Activated B cell treated with CpG ODN at 0.5 μM for 24 hours (primary cell): ENCODE data around the gene PSMC4. TPM values are rescaled to one million over a fixed set of nuclear protein-coding genes. Genes with fewer than 3 reads are reported as not detected.
A peak's percentile ranks its signal among the peaks of the same experiment; 100 is the strongest.

ENCODE experiments used
- ATAC-seq: fragments of 200-7000 bp; cut with Tn5 transposase; one replicate; pipeline ENCODE4 v1.10.0; 2021; ENCODE audit warnings: low read depth, mild to moderate bottlenecking, moderate library complexity
- CTCF ChIA-PET: fragments of 350-600 bp; sonication (Branson Sonifier 250); formaldehyde crosslinking; loops from one replicate; lab custom pipeline; 2021; ENCODE audit warnings: antibody characterized with exemption; lab: Charles Lee
- POLR2A ChIA-PET: fragments of 350-600 bp; sonication (Branson Sonifier 250); formaldehyde crosslinking; loops from one replicate; lab custom pipeline; 2021; ENCODE audit warnings: antibody characterized with exemption; lab: Charles Lee
- DNase-seq: peaks from one replicate; pipeline ENCODE4 v3.0.0; 2022
- H3K27ac Mint-ChIP-seq: one replicate; pipeline ENCODE4 v1.8.0; 2020; ENCODE audit warnings: mixed read lengths
- H3K27me3 Mint-ChIP-seq: one replicate; pipeline ENCODE4 v1.8.0; 2021; ENCODE audit warnings: mixed read lengths
- H3K36me3 Mint-ChIP-seq: one replicate; pipeline ENCODE4 v1.8.0; 2021; ENCODE audit warnings: low read depth, mixed read lengths
- H3K4me1 Mint-ChIP-seq: one replicate; pipeline ENCODE4 v1.8.0; 2021; ENCODE audit warnings: mixed read lengths
- H3K4me3 Mint-ChIP-seq: one replicate; pipeline ENCODE4 v1.8.0; 2020; ENCODE audit warnings: mild to moderate bottlenecking, mixed read lengths
- H3K9me3 Mint-ChIP-seq: one replicate; pipeline ENCODE4 v1.8.0; 2020; ENCODE audit warnings: mixed read lengths
- intact Hi-C: fragments of 100-400 bp; cut with micrococcal nuclease; formaldehyde crosslinking; loops from one replicate; pipeline ENCODE4 v1.15.1; 2024
- total RNA-seq: library from RNA; stranded (reverse); gene quantifications from 2 replicates; pipeline ENCODE4 v1.2.3, GENCODE V29; 2022
- TF ChIP-seq, protein P1 (sequence below): fragments of 200-600 bp; IDR thresholded peaks from one replicate; pipeline ENCODE4 v1.8.0; 2022; ENCODE audit warnings: antibody characterized with exemption, mild to moderate bottlenecking

PSMC4 gene
- 109 and 115 TPM in 2 replicates for total RNA-seq

GRCh38 chr19:39970675-39971379 is at the start of gene PSMC4:
TSS of gene PSMC4 (plus strand) at chr19:39971165. CDS start at chr19:39971203, 38 bp downstream.
- H3K27ac Mint-ChIP-seq: peak within 1 kb of the TSS; percentile 98
- TF ChIP-seq, protein P1, sequence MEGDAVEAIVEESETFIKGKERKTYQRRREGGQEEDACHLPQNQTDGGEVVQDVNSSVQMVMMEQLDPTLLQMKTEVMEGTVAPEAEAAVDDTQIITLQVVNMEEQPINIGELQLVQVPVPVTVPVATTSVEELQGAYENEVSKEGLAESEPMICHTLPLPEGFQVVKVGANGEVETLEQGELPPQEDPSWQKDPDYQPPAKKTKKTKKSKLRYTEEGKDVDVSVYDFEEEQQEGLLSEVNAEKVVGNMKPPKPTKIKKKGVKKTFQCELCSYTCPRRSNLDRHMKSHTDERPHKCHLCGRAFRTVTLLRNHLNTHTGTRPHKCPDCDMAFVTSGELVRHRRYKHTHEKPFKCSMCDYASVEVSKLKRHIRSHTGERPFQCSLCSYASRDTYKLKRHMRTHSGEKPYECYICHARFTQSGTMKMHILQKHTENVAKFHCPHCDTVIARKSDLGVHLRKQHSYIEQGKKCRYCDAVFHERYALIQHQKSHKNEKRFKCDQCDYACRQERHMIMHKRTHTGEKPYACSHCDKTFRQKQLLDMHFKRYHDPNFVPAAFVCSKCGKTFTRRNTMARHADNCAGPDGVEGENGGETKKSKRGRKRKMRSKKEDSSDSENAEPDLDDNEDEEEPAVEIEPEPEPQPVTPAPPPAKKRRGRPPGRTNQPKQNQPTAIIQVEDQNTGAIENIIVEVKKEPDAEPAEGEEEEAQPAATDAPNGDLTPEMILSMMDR: peak; percentile 21
- ChIA-PET POLR2A (interaction anchor here (0.5 to 3.0 kb wide), 35 partner anchors 9 to 780 kb away, joined by 3 to 90 read pairs (median 5); partner anchors contain the start of genes ACTMAP, DYRK1B, FBL and MAP3K10), CTCF (interaction anchor here (0.6 to 2.8 kb wide), 42 partner anchors 9 to 178 kb away, joined by 3 to 58 read pairs (median 7); partner anchors contain the start of genes DYRK1B, FBL, FCGBP and ZNF546)
- H3K4me1 Mint-ChIP-seq: peaks cover 39% of the 10 kb centered on the region
- intact Hi-C loops: loop anchor here (1.0 to 5.0 kb wide), 9 partner anchors 25 to 219 kb away; partner anchors contain the start of genes FBL and ZNF780B
- DNase-seq (peak; percentile 98), ATAC-seq (peak; percentile 96)
- H3K4me3 Mint-ChIP-seq: peak within 1 kb of the TSS; percentile 98
- H3K27me3 Mint-ChIP-seq: no peaks in the 10 kb centered on the region
- H3K36me3 Mint-ChIP-seq: peaks cover 47% of the 10 kb centered on the region
- H3K9me3 Mint-ChIP-seq: no peaks in the 10 kb centered on the region

DNA sequence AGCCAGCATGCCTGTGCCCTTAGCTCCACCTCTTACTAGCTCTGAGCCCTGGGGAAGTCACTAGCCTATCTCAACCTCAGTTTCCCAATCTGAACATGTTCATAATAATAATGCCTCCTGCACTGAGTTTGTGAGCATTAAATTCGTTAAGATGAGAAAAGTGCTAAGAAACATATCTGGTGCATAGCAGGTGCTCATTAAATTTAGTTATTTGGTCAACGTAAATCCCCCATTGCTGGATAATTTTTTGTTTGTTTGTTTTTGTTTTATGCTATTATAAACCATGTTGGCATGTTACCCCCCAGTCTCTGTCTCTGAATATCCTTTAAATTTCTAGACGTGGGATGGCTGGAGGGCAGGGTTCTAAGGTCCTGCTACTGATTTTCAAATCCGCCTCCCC is 47.1 kb upstream of the PSMC4 start:
- ATAC-seq (no peak), DNase-seq (no peak)
- H3K9me3 Mint-ChIP-seq: peaks cover 4% of the 10 kb centered on the region
- ChIA-PET POLR2A (interaction anchor here (0.6 to 1.4 kb wide), 2 partner anchors 47 to 125 kb away, joined by 3 to 6 read pairs; partner anchors contain the start of gene PSMC4), CTCF (interaction anchor here (2.5 kb wide), 1 partner anchor 47 kb away, joined by 10 read pairs; the partner anchor contains the start of gene PSMC4)
- intact Hi-C loops: no loop called here
- H3K4me3 Mint-ChIP-seq: no peak overlapping the region
- H3K27me3 Mint-ChIP-seq: no peaks in the 10 kb centered on the region
- TF ChIP-seq, protein P1: no peak
- H3K4me1 Mint-ChIP-seq: no peaks in the 10 kb centered on the region
- H3K27ac Mint-ChIP-seq: no peak overlapping the region
- peaks cover 5% of the 10 kb centered on the region for H3K36me3 Mint-ChIP-seq

DNA sequence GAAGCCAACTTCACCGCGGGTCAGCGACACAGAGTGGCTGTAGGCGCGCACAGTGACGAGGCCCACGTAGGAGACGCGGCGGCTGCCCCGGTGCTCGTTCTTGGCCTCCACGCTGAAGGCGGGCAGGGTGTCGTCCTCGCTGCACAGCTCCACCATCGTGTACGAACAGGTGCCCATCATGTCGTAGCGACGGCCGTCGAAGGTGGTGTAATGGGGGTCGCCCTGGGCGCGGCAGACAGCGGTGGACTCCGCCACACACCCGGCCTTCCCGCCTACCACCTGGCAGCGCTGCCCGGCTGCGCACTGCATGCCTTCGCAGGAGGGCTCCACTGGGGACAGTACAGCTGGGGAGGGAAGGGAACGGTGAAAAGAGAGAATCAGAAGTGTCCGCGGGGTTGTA is 46.6 kb upstream of the PSMC4 start:
- no peak overlapping the region for H3K4me3 Mint-ChIP-seq
- H3K27ac Mint-ChIP-seq: no peak overlapping the region

DNA sequence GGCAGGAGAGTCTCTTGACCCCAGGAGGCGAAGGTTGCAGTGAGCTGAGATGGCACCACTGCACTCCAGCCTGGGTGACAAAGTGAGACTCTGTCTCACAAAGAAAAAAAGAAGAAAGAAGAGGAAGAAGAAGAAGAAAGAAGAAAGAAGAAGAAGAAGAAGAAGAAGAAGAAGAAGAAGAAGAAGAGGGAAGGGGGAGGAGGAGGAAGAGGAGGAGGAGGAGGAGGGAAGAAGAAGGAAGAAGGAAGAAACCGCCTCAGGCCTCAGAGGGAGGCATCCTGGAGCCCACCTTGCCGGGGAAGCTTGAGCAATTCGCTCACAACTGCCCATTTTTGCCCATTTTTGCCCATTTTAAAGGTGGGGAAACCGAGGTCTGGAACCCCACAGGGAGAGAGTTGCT is 46.0 kb upstream of the PSMC4 start:
- TF ChIP-seq, protein P1: no peak

More for the DNA sequence above, 46.6 kb upstream of the PSMC4 start:
- DNase-seq (no peak), ATAC-seq (no peak)
- Mint-ChIP-seq H3K9me3 (peaks cover 3% of the 10 kb centered on the region), H3K36me3 (peaks cover 4% of the 10 kb centered on the region), H3K27me3 (no peaks in the 10 kb centered on the region), H3K4me1 (no peaks in the 10 kb centered on the region)
- intact Hi-C loops: no loop called here
- ChIA-PET CTCF (interaction anchor here (2.5 kb wide), 1 partner anchor 46 kb away, joined by 10 read pairs; the partner anchor contains the start of gene PSMC4), POLR2A (interaction anchor here (1.4 kb wide), 1 partner anchor 46 kb away, joined by 3 read pairs; the partner anchor contains the start of gene PSMC4)
- TF ChIP-seq, protein P1: no peak

More for the DNA sequence above, 46.0 kb upstream of the PSMC4 start:
- intact Hi-C loops: no loop called here
- H3K27me3 Mint-ChIP-seq: no peaks in the 10 kb centered on the region
- no peak overlapping the region for H3K27ac Mint-ChIP-seq
- ChIA-PET CTCF (interaction anchor here (2.5 kb wide), 1 partner anchor 46 kb away, joined by 10 read pairs; the partner anchor contains the start of gene PSMC4), POLR2A (interaction anchor here (1.2 kb wide), 1 partner anchor 11 kb away, joined by 4 read pairs; no protein-coding TSS in a partner anchor)
- H3K36me3 Mint-ChIP-seq: no peaks in the 10 kb centered on the region
- H3K4me1 Mint-ChIP-seq: no peaks in the 10 kb centered on the region
- DNase-seq (no peak), ATAC-seq (no peak)
- no peaks in the 10 kb centered on the region for H3K9me3 Mint-ChIP-seq
- H3K4me3 Mint-ChIP-seq: no peak overlapping the region
